GM21367 (cell line): ENCODE results near the gene TERT.

Experiments used
- ATAC-seq: cut with Tn5 transposase; IDR thresholded peaks from one replicate; pipeline ENCODE4 v1.9.1; 2021; ENCODE audit not compliant: unreplicated experiment

Gene TERT

DNA sequence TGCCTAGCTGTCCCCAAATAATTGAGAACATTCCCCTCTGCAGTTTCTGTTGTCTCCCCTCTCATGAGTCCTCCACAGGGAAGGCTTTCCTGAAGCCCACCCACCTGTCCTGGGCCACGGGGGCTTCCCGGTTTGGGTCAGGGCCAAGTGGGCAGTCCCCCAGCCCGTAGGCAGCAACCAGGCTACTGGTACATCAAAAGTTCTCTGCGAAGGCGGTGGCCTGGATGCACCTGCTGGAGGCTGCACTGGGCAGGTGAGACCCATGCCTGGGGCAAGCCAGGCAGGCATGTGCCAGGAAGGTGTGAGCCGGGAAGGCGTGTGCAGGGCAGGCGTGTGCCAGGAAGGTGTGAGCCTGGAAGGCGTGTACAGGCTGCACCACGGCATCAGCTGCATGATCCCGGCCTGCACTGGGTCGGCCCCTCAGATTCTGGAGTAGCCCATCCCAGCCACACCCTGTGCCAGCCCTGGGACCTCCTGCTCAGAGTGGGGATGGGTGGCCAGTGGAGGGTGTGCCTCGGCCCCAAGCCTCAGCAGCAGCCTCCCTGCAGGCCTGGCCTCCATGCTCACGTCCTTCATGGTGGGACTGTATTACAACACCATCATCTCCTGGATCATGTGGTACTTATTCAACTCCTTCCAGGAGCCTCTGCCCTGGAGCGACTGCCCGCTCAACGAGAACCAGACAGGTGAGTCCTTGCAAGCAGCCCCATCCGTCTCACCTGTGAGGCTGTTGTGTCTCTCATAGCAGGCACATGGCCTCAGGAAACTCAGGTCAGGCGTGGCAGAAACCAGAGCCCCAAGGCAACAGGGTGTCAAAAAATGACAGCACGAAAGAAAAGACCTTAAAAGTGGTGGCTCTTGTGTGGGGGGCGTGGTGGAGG, 84.7 kb downstream of the TERT start:
- ATAC-seq, result no peak

DNA sequence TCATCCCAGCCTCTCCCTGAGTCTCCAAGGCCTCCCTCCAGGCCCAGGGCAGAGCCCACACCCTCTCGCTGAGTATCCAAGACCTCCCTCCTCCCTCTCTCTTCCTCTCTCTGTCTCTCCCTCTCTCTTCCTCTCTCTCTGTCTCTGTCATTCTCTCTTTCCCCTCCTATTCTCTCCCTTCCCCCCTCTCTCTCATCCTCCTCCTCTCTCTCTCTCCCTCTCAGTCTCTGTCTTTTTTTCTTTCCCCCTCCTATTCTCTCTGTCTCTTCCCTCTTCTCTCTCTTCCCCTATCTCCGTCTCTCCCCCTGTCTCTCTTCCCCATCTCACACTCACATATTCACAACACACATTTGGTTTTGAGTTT, 85.4 kb downstream of the TERT start:
- no peak for ATAC-seq

DNA sequence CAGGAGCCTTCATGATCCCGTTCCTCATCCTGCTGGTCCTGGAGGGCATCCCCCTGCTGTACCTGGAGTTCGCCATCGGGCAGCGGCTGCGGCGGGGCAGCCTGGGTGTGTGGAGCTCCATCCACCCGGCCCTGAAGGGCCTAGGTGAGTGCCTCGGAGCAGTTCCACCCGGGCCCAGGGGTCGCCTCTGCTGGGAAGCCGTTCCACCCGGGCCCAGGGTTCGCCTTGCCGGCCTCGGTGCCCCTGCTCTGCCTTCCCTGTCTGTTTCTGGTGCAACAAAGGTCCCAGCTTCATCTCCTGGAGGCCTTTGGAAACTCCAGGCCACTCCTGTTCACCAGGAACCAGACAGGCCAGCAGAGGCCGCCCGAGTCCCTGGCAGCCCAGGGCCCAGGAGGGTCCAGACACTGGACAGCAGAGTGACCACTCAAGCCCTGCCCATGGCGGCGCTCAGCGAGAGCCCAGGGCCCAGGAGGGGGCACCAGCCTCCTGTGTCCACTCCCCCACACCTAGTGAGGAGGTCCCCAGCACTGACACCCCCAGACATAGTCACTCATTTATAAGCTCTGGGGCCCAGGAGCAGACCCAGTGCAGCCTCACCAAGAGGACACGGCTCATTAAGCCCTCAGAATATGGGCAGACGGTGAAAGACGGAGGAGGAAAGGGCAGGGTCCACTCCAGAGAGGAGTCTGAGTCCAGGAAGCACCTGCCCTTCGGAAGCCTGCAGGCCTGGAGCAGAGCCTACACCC, 86.0 kb downstream of the TERT start:
- ATAC-seq, result no peak

DNA sequence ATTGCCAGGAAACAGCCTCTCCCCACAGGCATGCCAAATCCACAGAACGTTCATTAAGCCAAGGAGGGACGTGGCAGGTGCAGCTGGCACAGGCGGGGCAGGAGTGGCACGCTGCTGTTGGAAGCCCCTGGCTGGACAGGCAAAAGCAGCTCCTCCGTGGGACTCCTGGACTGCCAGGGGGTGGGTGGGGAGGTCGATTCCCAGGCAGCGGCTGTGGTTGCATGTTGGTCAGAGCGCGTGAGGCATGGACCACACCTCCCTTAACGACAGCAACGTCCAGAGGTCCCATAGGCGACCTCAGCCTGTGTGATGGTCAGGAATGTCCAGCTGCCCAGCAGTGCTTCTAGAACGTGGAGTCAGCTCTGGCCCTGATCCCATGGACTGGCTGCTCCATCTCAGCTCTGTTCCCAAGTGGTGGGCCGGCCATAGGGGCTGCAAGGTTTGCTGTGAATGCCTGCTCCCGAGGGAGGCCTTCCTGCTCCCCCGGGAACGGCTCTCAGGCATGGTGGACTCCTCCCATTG, 86.6 kb downstream of the TERT start:
- ATAC-seq, result no peak

DNA sequence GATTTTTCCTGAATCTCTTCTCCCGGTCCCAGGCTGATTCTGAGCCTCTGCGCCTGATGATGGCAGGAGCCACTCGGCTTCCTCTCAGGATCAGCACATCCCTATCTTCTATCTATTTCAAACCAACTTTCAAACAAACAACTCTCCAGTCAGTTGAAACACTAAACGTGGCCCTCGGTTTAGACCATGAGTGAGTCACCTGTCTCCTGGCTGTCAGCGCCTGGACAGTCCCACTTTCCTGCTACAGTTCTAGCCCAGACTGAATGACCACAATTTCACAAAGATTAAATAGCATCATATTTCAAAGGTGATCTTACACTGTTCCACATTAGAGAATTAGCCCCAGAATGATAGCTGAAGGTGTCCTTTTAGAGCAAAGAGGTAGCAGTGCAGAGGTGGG, 87.3 kb downstream of the TERT start:
- ATAC-seq, result no peak

DNA sequence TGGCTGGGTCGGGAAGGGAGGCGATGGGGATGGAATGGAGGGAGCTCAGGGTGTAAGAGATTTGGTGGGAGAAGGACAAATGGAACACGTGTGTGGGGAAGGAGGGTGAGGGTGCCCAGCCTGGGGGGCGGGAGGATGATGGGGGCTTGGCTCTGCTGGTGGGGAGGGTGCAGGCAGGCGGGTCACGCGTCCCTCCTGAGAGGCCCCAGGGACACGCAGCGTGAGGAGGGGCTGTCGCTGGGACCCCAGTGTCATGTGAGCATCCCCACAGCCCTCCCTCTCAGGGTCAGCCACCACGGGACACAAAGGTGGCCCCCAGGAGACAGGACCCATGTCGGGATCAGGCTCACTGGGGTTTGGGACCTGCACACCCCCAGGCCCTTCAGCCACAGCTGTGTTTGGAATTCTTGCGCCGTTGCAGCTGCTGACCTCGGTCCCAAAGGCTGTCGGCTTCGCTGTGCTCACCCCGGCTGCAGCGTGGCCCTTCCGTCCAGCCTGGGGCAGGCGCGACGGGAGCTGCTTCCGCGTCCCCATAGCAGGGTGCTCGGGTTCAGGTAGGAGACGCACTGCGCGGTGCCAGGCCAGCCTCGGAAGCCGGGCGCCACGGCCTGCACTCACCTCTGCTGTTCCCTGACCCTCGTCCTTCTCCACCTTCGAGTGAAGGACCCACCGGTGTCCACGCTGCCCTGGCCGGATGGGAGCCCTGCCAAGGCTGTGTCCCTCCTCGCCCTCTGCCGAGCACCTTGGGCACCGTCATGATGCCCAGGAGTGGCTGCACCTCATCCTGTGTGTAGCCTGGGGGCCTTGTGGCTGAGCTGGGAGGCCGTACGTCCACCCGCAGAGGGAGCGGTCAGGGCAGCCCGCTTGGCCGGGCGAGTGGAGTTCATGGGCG, 88.1 kb downstream of the TERT start:
- ATAC-seq, result no peak

DNA sequence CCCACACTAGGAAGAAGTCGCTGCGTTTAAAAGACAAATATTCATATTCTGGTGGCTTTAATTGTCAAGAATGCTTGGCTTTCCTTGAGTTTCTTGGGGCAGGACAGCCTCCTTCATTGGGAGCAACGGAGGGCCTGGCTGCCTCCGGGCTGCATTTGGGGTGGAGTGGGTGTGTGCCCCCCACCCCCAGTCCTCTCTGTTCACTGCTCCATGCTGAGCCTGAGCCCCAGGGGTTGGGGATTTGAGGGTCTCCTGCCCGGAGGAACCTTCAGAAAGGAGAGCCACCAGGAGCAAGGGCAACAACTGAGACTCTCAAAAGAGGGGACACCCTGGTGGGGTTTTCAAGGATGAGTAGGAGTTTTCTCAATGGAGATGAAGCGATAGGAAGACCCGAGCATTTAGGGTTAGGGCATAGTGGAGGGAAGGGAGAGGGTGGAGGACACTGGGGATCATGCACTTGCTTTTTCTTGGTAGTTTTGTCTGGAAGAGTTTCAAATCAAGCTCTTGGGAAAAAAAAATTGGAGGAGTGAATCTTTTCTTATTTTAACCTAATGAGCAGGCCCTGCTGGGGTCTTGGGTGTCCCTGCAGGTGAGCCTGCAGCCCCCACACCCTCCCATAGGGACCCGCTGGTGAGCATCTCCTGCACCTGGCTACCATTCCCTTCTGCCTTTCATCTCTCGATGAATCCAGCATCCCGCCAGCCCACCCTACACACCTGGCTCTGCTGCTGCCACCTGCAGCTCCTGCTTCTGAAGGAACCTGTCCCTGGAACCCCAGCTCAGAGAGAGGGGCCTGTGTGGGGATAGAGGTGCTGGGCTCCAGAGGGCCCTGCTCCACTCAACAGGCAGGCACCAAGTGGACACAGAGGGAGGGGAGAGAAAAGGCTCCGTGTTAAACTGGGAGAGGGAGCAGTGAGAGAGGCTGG, 89.3 kb downstream of the TERT start:
- ATAC-seq, result no peak

DNA sequence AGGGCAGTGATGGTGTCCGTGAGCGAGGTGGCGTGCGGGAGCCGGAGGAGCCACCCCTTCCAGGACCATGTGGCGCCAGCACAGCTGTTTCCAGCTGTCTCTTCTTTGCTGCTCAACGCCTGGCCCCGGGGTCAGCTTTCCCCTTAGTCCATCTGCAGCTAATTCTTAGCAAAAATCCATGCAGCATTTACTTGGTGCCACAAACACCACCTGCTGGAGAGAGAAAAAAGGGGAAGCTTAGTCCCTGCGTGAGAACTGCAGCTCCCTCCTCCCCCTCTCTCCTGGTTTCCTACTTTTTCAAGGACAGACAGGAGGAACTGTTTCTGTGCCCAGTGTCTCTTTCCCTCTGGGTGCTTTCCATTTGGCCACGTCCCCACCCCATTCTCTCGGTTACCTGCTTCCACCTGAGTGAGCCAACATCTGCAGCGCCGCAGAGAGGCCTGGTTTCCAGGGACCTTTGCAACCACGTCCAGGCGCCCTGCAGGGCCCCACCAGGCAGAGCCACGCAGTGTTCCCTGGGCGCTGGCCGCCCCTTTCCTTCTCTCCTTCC, 90.1 kb downstream of the TERT start:
- no peak for ATAC-seq

DNA sequence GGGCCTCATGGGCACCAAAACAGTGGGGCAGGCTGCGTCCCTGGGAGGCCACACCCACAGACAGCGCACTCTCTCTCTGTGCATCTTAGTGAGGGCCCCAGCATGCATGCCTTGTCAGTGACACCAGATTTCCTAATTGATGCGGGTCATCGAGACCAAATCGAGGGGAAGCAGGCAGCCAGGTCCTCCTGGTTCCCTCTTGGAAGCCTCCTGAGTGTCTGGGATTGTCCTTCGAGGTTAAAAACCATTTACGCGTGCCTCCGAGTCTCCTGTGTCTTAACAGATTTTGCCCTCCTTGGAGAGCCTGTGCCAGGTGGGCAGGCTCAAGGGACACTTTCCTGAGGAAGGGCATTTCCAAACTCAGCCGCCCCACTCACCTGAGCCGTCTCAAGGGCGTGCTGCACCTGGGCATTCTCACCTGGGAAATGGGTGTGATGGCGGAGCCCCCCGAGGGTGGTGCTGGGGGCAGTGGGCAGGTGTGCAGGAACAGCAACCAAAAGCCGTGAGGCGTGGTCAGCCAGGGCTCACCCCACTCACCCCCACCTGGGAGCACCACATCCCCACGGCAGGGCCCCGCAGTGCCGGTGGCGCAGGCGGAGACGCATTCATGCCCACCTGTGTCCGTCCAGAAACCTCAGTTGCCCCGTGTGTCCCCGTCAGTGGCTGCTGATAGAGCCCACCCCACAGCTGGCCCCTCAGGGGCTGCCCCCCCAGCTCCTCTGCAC, 90.7 kb downstream of the TERT start:
- no peak for ATAC-seq

DNA sequence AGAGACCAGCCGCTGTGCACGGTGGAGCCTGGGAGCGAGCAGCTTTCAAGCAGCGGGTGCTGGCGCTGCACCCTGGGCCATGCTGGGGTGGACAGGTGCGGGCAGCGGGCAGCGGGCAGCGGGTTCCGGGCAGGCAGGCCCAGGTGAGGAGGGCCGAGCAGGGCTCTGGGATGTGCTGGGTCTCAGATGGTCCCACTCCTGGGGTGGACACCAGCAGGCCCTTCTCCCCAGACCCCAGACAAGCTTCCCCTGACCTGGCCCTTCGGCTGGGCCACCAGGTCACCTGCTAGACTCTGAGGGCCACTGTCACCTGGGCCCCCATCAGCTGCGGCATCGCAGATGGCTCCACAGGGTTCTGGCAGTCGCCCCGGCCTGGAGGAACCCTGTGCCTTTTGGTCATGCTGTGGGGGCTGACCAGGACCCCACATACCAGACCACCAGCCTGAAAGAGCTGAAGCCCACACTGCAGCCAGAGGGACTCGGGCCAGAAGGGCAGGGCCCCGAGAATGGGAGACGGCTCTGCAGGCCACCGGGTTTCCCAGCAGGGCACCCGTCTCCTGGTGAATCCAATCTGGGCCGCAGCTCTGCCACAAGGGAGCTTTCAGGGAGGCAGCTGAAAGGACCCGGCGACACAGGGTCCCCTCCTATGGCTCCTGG, 91.4 kb downstream of the TERT start:
- ATAC-seq, result no peak
